SKM-1 treated with dmso at 0.1 percent for 144 hours (cell line): ENCODE data around the gene XPO4.
"Not testable (repeated sequence)": the region's sequence is repeated elsewhere in the genome, so short reads cannot be mapped to it uniquely, and the experiment has no call there.

ENCODE experiments used
- DNase-seq: peaks from one replicate; lab custom pipeline; 2025; ENCODE audit not compliant: unreplicated experiment; lab: John Stamatoyannopoulos, UW

XPO4 gene

DNA sequence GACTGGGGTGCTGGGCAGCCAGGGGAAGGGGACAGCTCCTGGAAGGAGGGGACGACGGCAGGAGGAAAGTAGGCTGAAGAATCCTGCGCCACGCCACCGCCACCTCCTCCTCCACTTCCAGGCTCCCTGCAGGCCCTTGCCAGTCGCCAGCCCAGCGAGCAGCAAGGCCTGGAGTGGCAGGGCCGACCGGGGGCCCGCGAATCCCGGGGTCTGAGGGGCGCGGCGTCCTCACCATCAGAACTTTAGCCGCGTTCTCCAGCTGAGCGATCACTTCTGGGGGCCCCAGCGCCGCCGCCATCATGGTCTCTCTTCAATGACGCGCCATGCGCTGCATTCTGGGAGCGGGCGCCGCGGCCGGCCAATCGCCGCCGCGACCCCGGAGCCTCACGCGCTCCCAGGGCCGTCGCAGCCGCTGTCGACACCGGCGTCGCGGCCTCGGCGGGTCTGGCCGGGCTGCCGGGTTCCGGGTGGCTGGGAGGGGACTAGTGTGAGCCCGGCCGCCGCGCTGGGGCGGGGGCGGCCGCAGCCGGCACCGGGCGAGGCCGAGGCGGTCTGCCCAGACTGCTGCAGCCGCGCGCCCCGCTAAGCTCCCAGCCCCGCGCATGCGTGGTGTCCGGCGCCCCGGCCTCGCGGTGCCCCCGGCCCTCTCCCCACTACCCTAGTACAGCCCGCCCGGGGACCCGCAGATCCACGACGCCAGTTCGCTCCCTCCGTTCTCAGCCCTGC, at the start of gene XPO4:
Gene XPO4, minus strand, starts transcription at position 309 of the 726 bp plus-strand sequence. Its CDS starts 8 bp downstream, at position 301.
- DNase-seq: peak; percentile 72

DNA sequence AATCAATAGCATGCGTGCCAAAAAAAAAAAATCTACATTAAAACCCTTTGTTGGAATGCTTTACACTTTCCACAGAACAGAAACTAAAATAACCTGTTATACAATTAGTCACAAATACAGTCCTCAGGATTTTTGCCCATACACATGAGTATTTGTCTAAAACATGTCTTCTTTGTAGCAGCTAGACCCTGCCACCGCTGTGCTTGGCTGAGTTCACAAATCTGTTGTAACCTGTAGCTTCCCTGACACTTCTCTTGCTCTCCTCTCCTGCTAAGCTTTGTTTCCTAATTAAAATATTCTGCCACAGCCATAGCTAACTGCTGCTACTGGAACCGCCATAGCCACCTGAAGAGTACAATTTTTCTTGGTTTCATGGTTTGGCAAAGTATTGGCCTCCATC, 45.5 kb upstream of the XPO4 start:
- DNase-seq: not testable (repeated sequence)

DNA sequence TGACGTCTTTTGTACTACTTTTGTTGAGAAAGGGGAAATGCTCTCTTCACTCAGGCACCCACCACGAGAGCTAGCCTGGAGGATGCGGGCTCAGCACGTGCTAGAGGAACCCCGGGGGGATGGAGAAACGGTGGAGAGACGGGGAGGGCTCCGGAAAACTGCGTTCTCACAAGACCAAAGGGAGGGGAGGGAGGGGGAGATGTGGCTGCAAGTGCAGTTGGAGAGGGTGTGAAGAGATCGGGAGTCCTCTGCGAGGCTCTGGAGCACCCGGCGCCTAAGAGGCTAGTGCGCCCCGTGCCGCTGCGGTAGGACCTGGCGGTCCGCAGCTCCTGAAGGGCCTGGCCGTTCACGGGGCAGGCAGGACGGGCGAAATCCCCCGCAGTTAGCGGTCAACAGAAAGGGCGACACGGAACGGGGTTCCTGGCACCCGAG, 43.4 kb upstream of the XPO4 start:
- DNase-seq: no peak

DNA sequence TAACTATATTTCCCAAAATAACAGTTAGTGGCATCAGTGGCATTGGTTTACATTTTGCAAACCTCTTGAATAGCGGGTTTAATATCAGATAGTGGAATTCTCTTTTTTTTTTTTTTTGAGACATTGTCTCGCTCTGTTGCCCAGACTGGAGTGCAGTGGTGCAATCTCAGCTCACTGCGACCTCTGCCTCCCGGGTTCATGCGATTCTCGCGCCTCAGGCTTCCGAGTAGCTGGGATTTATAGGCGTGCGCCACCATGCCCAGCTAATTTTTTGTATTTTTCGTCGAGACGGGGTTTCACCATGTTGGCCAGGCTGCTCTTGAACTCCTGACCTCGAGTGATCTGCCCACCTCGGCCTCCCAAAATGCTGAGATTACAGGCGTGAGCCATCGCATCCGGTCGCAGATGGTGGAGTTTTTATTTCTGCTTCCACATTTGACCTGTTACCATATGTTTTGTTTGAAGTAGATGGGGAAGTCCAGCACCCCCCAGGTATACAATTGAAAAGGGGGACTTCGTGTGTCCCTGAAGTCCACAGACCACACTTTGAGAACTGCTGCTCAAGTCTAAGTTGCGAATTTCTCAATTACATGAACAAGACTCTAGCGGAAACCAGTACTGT, 40.5 kb upstream of the XPO4 start:
- no peak for DNase-seq

DNA sequence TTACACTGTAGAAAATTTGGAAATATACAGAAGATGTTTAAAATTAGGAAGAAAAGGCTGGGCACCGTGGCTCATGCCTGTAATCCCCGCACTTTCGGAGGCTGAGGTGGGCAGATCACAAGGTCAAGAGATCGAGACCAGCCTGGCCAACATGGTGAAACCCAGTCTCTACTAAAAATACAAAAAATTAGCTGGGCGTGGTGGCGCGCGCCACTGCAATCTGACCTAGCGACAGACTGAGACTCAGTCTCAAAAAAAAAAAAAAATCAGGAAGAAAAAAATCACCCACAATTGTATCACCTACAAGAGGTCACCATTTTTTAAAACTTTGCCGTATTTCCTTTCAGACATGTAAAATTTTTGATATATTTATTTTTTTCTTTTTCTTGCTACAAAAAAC, 38.0 kb upstream of the XPO4 start:
- DNase-seq: not testable (repeated sequence)

DNA sequence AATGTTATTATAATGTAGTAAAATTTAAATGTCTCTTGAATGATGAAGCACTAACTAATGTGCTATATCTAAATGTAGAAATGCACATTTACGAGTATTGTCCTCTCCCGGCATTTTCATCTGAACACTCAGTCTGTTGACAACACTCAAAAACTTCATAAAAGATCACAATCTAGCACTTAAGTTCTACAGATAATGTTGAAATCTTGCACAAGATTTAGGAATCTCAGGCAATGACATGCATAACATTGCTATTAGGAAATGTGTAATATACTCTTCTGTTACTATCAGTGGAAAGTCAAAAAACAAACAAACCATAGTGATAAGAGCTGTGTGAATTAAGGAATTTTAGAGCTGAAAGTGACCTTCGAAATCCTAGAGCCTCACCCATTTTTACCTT, 37.5 kb upstream of the XPO4 start:
- DNase-seq: no peak

DNA sequence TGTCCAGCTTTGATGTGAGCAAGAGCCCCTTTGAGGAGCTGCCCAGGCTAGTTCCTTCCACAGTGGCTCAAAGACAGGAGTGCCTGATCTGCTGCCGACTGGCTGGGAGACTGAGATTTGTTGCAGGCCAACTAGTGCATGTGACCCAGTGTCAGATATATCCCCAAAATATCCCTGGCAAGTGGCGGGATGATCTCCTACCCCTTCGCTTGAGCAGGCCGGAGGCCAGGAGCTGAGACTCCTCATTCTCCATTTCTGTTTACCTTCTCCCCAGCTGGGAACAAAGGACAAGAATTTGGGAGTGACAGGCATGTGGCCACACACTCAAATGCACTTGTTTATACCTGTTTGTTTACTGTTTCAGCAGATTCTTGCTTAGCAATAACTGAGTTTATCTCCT, 37.1 kb upstream of the XPO4 start:
- DNase-seq: no peak

DNA sequence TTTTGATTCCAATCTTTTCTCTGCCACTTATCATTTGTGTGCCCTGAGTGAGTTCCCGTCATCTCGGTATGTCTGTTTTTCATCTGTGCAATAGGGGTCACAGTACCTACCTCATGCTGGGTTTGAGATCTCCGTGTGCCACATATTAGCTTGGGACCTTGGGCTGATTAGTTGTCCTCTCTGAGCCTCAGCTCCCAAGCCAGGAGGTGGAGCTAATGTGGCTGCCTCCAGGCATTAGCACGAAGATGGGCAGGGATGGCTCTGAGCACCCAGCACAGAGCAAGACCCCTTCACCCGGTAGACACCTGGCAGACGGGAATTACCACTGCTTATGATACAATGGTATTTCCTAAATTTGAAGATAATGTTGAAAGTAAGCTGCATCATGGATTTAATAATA, 35.8 kb upstream of the XPO4 start:
- no peak for DNase-seq

DNA sequence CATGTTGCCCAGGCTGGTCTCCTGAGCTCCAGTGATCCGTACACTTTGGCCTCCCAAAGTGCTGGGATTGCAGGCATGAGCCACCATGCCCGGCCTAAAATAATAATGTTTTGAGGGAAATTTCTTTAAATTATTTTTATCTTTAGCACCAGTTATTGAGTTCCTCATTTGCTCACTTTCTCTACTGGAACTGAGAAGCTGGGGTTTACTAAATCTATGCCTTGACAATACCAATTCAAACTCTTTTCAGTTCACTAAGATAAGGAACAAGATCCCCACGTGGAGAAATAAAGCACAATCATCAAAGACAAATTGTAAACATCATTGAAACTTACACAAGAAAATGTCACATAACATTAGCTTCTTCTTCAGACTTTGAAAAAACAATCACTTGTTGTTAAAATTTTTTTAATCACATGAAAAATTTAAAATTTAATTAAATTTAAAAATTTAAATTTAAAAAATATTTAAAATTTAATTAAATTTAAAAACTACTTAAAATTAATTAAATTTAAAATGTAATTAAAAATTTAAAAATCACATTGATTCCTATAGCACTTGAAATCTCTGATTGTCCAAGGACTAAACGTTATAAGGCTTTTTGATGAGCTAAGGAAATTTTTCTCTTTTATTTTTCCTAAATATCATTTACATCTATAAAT, 25.2 kb upstream of the XPO4 start:
- peak; percentile 18 for DNase-seq

DNA sequence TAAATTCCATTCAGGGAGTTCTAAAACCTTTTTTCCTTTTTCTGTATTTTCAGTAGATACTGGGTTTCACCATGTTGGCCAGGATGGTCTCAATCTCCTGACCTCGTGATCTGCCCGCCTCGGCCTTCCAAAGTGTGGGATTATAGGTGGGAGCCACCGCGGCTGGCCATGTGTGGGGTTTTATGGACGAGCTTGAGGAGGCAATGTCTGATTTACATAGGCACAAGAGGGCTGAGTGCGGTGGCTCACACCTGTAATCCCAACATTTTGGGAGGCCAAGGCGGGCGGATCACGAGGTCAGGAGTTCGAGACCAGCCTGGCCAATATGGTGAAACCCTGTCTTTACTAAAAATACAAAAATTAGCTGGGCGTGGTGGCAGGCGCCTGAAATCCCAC, 22.8 kb upstream of the XPO4 start:
- DNase-seq: not testable (repeated sequence)

DNA sequence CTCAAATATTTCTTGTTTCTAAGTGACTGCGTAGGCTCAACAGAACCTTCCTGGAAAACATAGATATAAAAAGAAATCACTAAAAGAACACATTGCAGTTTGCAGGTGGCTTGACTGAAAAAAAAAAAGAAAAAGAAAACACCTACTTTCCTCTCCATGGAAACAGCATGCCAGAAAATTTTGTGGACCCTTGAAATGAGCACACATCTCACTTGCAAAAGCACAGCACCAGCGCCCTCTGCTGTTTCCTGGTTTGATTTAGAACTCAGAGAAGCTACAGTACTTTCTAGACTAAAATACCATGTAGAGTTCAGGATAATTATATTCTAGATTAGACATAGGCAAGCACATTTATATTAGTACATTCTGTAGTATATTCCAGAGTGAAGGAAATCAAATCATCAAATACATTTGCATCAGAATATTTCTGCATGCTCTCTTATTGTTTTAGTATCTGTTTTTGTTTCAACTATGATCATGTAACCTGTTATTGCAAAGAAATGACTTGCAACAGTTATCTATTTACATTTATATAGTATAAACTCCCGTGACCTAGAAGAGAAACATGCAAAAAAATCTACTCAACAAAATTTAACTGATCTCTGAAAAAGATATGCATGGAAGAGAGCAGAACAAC, 22.3 kb upstream of the XPO4 start:
- DNase-seq: peak; percentile 41

DNA sequence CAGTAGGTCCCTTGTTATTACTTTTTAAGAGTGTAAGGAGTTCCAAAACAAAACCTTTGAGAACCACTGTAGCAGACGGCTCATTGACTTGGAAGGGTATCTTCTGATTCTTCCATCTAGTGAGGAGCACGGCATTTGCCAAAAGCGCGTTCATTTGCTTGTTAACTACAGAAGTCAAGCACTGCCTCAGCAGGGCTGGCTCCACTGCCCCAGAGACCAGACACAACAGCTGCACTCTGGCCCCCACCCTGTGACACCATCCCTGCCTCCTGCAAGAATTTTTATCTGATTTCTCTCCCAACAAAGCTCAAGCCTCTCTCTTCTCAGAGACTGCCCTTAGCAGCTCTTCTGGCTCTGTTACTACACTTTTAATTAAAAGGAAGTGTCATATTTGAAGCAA, 20.7 kb upstream of the XPO4 start:
- no peak for DNase-seq

DNA sequence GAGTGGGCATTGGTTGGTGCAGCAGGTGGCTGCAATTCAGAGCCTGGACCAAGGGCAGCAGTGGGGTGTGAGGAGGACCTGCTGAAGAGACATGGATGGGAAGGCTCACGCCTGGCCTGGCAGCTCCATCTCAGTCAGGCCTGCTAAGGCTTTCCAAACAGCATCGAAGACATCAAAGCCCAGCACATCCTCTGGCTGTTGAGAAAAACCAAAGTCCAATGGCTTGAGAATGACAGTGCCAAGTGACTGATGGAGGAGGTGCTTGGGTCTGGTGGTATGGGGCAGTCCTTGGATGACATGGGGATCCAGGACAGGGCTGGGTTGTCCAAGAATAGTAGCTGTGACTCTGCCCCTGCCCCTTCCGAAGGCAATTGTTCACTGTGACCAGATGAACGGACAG, 19.0 kb upstream of the XPO4 start:
- no peak for DNase-seq

DNA sequence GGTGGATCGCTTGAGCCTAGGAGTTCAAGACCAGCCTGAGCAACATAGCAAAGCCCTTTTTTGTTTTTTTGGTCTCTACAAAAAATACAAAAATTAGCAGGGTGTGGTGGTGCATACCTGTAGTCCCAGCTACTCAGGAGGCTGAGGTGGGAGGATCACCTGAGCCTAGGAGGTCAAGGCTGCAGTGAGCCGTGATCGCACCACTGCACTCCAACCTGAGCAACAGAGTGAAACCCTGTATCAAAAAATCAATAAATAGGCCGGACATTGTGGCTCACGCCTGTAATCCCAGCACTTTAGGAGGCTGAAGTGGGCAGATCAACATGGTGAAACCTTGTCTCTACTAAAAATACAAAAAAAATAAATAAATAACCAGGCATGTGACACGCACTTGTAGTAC, 13.1 kb upstream of the XPO4 start:
- DNase-seq: not testable (repeated sequence)

DNA sequence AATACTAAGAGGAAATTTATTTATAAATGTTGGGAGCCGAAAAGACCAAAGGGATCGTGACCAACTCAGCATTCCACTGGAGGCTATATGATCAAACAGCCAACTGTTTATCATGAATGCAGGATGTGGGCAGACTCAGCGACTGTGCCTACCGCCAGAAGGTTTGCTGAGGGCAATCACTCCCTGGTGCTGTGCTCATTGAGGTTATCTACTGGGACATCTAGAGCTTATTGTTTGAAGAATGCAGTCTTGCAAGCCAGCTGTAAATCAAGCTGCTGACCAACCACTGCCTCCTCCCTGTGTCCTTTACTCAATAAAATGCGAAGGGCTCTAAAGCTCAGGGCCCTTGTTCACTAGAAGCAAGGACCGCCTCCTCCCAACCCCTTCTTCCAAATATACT, 8.5 kb upstream of the XPO4 start:
- DNase-seq: no peak

DNA sequence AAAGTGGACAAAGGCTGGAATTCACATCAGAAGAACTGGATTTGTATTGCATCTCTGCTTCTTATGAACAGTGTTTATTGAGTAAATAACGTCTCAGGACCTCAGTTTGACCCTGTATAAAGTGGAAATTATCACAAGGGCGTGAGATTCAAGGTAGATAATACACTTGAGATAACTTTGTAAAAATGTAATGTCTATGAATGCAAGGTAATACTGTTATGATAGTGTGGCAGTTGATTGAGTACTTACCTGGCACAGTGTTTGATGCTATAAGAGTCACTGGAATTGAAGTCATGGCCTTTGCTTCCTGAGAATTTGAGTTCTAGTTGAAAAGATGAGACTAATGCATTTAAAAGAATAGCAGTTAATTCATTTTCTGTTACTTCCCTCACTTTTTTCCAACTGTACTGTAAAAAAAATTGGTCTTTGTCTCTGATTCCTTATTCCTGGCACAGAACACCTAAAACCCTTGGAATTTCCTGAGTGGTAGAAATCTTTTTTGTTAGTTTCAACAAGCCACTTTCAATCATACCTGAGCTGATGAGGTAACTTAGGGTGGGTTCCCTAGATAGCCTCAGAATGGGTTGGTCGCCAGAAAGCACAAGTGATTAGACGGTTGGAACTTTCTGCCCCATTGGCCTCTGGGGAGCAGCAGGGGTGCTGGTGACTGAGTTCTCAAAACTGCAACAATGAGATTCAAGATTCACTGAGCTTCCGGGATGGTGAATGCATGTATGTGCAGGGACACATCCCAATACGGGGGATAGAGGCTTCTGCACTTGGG, 6.4 kb upstream of the XPO4 start:
- no peak for DNase-seq

DNA sequence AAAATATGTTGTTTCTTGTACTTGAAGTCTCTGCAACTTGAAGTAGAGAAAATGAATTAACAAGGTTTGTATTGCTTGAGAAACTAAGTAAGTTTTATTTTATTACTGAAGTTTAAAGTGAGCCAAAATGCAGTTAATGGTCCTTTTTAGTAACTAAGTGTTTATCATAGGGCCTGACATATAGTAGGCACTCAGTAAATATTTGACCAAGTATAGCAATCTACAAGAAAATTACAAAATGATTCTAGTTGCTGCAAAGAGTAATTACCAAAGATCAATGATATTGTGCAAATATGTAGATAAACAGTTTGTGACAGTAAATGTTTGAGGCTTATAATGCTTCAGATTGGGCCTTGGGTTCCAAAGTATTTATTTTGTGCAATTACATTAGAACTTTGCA, 2.4 kb upstream of the XPO4 start:
- no peak for DNase-seq

DNA sequence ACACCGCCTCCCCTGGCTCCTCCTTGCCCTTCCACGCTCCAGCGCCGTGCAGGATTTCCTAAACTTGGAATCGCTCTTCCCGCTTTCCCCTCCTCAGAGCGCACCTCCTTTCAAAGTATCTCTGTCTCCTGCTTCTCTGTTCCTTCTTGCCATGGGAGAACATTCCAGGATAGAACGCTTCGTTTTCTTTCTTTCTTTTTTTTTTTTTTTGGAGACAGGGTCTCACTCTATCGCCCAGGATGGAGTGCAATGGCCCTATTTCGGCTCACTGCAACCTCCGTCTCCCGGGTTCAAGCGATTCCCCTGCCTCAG, 574 bp upstream of the XPO4 start:
- DNase-seq: peak; percentile 23

DNA sequence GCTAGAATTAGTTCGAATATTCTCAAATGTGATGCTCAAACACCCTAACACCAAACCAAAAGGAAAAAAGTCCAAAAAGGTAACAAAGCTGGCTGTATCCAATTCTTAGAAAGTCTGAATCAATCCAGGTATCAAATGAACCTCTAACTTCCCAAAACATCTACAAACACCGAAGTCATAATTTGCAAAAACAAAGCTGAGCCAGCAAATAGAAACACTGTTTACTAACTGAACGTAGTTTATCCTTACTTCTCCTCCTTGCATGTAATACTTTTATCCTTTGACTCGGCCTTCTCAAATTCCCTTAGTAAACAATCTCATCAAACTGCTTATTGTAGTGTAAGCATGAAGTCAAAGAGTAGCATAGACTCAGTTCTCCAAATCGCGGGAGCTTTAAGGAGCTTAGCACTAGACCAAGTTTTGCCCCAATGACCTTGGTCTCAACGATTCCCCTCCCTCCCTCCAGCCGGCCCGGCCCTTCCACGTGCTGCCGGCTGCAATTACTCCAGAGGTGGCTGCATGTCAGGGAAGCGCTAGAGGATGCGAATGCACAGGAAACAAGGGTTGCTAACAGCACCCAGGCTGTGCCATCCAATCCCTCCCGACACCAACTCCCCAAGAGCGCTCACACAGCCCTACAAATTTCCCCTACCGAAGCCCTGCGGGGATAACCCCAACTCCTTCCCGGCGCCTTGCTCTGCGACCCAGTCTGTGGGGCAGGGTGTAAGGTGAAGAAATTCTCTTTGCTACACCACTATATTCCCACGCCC, 693 bp downstream of the XPO4 start:
- peak; percentile 66 for DNase-seq

DNA sequence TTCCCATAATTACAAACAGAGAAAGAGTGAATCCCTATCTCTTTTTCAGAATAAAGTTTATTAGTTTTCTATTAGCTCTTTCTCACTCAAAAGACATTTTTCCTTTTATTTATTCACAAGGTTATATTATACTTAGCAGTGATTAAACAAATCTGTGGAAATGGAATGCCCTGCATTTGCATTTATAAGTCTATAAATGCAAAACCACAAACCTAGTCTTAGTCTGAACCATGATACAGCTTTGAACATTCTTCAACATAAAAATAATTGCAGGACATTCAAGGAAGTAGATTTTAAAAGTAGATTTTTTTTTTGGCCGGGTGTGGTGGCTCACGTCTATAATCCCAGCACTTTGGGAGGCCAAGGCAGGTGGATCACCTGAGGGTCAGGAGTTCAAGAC, 8.3 kb downstream of the XPO4 start:
- DNase-seq: no peak

DNA sequence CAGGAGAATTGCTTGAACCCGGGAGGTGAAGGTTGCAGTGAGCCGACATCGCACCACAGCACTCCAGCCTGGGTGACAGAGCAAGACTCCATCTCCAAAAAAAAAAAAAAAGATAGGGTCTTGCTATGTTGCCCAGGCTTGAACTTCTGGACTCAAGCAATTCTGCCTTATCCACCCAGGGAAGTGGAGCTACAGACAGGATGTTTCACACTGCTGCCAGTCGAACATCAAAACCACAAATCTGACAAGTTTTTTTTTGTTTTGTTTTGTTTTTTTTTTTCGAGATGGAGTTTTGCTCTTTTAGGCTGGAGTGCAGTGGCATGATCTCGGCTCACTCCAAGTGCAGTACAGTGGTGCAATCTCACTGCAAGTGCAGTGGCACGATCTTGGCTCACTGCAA, 10.8 kb downstream of the XPO4 start:
- DNase-seq: no peak
